Lung (tissue), 12 donors: Measurements from ENCODE around the gene MAGI2. TPM values are rescaled to one million over a fixed set of nuclear protein-coding genes. Genes with fewer than 3 reads are reported as not detected.

ENCODE experiments used
- ATAC-seq: fragments of 200-7000 bp; cut with Tn5 transposase; one replicate; pipeline ENCODE4 v1.9.1; 2020; ENCODE audit warnings: moderate number of reproducible peaks; ENCODE audit not compliant: insufficient read depth, low FRiP score
- DNase-seq, 3 donors: peaks; one replicate each; pipeline ENCODE4 v3.0.0-alpha.2; 2013 to 2017
- H3K27ac ChIP-seq, 2 donors: one replicate each; pipeline ENCODE4 v1.5.1; 2013; ENCODE audit warnings: mild to moderate bottlenecking in 2 of 2, moderate library complexity in 2 of 2, control low read depth in 1 of 2, inconsistent platforms in 1 of 2, low read depth in 1 of 2, low read length in 1 of 2
- H3K27me3 ChIP-seq, 3 donors: one replicate each; pipeline ENCODE4 v1.5.1; 2013; ENCODE audit warnings: low read length in 2 of 3; ENCODE audit not compliant: control insufficient read depth in 3 of 3, insufficient read depth in 3 of 3
- H3K36me3 ChIP-seq, 4 donors: one replicate each; pipeline ENCODE4 v1.5.1; 2013; ENCODE audit warnings: low read length in 4 of 4, mild to moderate bottlenecking in 1 of 4, moderate library complexity in 1 of 4; ENCODE audit not compliant: control insufficient read depth in 4 of 4, insufficient read depth in 4 of 4
- H3K4me1 ChIP-seq, 5 donors: one replicate each; pipeline ENCODE4 v1.5.1; 2013; ENCODE audit warnings: low read length in 5 of 5, mild to moderate bottlenecking in 2 of 5, moderate library complexity in 1 of 5; ENCODE audit not compliant: control insufficient read depth in 5 of 5, insufficient read depth in 5 of 5
- H3K4me3 ChIP-seq: one replicate; pipeline ENCODE4 v1.5.1; 2013; ENCODE audit warnings: mild to moderate bottlenecking, control low read depth, moderate library complexity
- H3K9ac ChIP-seq, 2 donors: one replicate each; pipeline ENCODE4 v1.5.1; 2013; ENCODE audit warnings: low read length in 2 of 2, control low read depth in 1 of 2; ENCODE audit not compliant: insufficient read depth in 1 of 2
- H3K9me3 ChIP-seq, 4 donors: one replicate each; pipeline ENCODE4 v1.5.1; 2013; ENCODE audit warnings: low read length in 3 of 4, mild to moderate bottlenecking in 1 of 4, moderate library complexity in 1 of 4; ENCODE audit not compliant: control insufficient read depth in 4 of 4, insufficient read depth in 3 of 4
- whole genome bisulfite sequencing, 2 donors: extraction: QIAGEN DNeasy Blood & Tissue Kit; methylation state at CpG; one replicate each; pipeline ENCODE4 v1.1.7; 2013; 5-methylcytosine and 5-hydroxymethylcytosine counted together
- polyA plus RNA-seq, 2 donors: library from polyadenylated mRNA; stranded (reverse); fragments of 200-250 nt; gene quantifications; one replicate each; pipeline ENCODE4 v1.2.1, GENCODE V29; 2013
- total RNA-seq, 2 donors: library from RNA; depleted of rRNA in 1 of 2; stranded (reverse); fragments of >200 nt in 1 of 2; gene quantifications; one replicate each; pipeline ENCODE4 v1.2.1, GENCODE V29; 2014 to 2021
- TF ChIP-seq, protein P1 (sequence below): IDR thresholded peaks from 2 replicates; pipeline ENCODE4 v1.5.1; 2012; ENCODE audit warnings: mild to moderate bottlenecking; ENCODE audit errors: control extremely low read depth, extremely low read depth
- donor health status: control.
- donor health status: control.
- donor health status: Bipolar disorder and iron deficiency.
- donor health status: healthy.
- donor health status: DM: yes; HTN: yes; CAD: no.

MAGI2 gene
- total and polyA plus RNA-seq, 4 donors, result 0.94 to 18.0 (median 5.3) TPM

DNA sequence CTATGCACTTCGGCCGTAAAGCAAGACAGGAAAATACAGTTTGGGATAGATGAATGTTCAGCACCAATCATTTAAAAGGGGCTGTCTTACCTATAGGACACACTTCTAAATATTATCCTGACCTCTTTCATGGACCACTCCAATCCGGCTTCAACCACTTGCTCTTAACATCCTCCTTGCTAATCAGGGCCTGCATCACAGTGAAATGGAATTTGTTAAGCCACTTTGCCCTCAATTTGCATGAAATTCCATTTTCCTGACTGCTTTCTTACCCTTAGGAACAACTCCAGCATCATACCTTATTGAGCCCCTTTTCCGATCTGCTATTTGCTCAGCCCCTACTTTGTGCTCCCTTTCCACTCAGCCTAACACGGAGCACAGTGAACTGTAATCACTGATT lies 987.6 kb downstream of the MAGI2 start:
- WGBS, 2 donors, result 83 to 85% methylated on average over 5 of the region's 5 CpGs
- H3K27me3 ChIP-seq, result no peaks in the 10 kb centered on the region
- no peak overlapping the region for H3K4me3 ChIP-seq
- H3K27ac ChIP-seq, result no peak overlapping the region
- peaks cover 0 to 2% (median 0%) of the 10 kb centered on the region in 5 donors for H3K4me1 ChIP-seq
- TF ChIP-seq, protein P1, sequence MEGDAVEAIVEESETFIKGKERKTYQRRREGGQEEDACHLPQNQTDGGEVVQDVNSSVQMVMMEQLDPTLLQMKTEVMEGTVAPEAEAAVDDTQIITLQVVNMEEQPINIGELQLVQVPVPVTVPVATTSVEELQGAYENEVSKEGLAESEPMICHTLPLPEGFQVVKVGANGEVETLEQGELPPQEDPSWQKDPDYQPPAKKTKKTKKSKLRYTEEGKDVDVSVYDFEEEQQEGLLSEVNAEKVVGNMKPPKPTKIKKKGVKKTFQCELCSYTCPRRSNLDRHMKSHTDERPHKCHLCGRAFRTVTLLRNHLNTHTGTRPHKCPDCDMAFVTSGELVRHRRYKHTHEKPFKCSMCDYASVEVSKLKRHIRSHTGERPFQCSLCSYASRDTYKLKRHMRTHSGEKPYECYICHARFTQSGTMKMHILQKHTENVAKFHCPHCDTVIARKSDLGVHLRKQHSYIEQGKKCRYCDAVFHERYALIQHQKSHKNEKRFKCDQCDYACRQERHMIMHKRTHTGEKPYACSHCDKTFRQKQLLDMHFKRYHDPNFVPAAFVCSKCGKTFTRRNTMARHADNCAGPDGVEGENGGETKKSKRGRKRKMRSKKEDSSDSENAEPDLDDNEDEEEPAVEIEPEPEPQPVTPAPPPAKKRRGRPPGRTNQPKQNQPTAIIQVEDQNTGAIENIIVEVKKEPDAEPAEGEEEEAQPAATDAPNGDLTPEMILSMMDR, result no peak
- H3K9ac ChIP-seq, result no peak overlapping the region
- H3K36me3 ChIP-seq, result no peaks in the 10 kb centered on the region
- ATAC-seq, result no peak
- no peak for DNase-seq
- no peaks in the 10 kb centered on the region for H3K9me3 ChIP-seq

DNA sequence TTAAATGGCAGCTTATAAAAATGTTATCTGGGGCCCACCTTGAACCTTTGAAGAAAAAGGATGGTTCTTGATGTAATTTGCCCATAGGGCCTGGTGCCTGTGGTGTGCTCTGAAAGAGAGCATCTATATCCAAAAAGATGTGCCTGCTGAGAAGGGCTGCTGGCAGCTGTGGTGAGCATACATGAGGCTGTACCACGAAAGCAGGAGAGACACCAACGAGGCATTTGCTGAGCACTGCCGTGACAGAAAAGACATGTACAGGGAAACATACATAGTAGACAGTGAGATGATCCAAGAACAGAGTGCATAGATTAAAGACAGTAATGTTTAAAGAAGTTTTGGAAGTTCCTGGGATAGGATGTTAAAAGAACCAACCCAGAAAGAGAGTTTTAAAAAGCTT lies 990.4 kb downstream of the MAGI2 start:
- ATAC-seq (no peak), DNase-seq (no peak)
- no peaks in the 10 kb centered on the region for H3K9me3 ChIP-seq
- peaks cover 0 to 2% (median 0%) of the 10 kb centered on the region in 5 donors for H3K4me1 ChIP-seq
- no peak overlapping the region for H3K27ac ChIP-seq
- no peaks in the 10 kb centered on the region for H3K27me3 ChIP-seq
- WGBS, 2 donors, result 93 to 95% methylated on average over 3 of the region's 3 CpGs
- TF ChIP-seq, protein P1, result no peak
- H3K36me3 ChIP-seq, result no peaks in the 10 kb centered on the region
- H3K9ac ChIP-seq, result no peak overlapping the region
- H3K4me3 ChIP-seq, result no peak overlapping the region

DNA sequence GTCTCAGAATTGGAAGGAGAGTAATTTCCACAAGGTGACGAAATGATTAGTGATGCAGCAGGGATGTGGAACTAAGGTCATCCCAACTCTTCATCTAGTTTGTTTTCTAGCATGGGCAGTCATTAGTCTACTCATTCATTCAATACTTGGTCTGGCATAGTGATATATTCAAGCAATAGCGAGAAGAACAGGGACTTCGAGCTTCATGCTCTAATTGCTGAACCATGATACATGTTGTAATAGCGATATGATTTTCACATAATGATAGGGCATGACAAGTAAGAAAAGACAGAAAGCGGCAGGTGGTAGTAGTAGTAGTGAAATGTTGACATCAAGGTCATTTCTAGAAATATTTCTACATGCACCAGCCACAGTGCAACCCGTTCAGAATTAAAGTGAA lies 1002.8 kb downstream of the MAGI2 start:
- no peaks in the 10 kb centered on the region for H3K36me3 ChIP-seq
- ATAC-seq (no peak), DNase-seq (no peak)
- no peak overlapping the region for H3K4me3 ChIP-seq
- TF ChIP-seq, protein P1, result no peak
- H3K27ac ChIP-seq, result no peak overlapping the region
- H3K9ac ChIP-seq, result no peak overlapping the region
- WGBS, 2 donors, result 68 to 76% methylated on average over 6 of the region's 6 CpGs
- no peaks in the 10 kb centered on the region for H3K4me1 ChIP-seq
- H3K27me3 ChIP-seq, result no peaks in the 10 kb centered on the region
- H3K9me3 ChIP-seq, result no peaks in the 10 kb centered on the region

DNA sequence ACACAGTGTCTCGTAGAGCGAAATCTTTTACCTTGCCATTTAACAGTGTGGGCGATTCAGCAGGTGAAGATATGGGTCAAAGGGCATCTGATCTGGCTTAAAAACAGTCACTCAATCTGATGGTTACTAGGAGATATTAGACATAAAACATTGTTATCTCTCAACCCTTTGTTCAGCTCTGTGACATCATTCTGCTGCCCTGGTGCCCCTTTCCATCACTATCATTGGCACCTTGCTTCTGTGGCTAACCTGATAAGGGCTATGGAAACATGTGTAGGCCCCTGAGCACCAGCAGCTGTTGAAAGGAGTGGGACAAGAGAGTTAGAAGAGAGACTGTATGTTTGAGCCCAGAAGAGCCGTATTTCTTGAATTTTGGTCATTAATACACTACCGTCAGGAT lies 1004.6 kb downstream of the MAGI2 start:
- TF ChIP-seq, protein P1, result no peak
- WGBS, 2 donors, result 88 to 91% methylated on average over 5 of the region's 5 CpGs
- H3K27me3 ChIP-seq, result no peaks in the 10 kb centered on the region
- H3K27ac ChIP-seq, result no peak overlapping the region
- H3K36me3 ChIP-seq, result no peaks in the 10 kb centered on the region
- DNase-seq (no peak), ATAC-seq (no peak)
- no peaks in the 10 kb centered on the region for H3K9me3 ChIP-seq
- H3K9ac ChIP-seq, result no peak overlapping the region
- no peaks in the 10 kb centered on the region for H3K4me1 ChIP-seq
- H3K4me3 ChIP-seq, result no peak overlapping the region
